Activated T-cell treated with anti-CD3 and anti-CD28 coated beads, Interleukin-2, amount 50 U/mL, for 4 hours (primary cell): ENCODE data around the gene ABCA9. TPM values are rescaled to one million over a fixed set of nuclear protein-coding genes. Genes with fewer than 3 reads are reported as not detected.
"Not testable (repeated sequence)": the region's sequence is repeated elsewhere in the genome, so short reads cannot be mapped to it uniquely, and the experiment has no call there.

ENCODE experiments used
- ATAC-seq, 2 donors: fragments of 200-7000 bp; cut with Tn5 transposase; one replicate each; pipeline ENCODE4 v1.10.0; 2021
- DNase-seq: peaks from one replicate; pipeline ENCODE4 v3.0.0-alpha.2; 2020
- H3K27me3 Mint-ChIP-seq: one replicate; pipeline ENCODE4 v1.8.0; 2021; ENCODE audit warnings: low read depth, mixed read lengths
- H3K36me3 Mint-ChIP-seq: one replicate; pipeline ENCODE4 v1.8.0; 2022; ENCODE audit warnings: mixed read lengths; ENCODE audit not compliant: insufficient read depth
- H3K4me1 Mint-ChIP-seq: one replicate; pipeline ENCODE4 v1.8.0; 2021; ENCODE audit warnings: low read depth, mixed read lengths
- H3K4me3 Mint-ChIP-seq: one replicate; pipeline ENCODE4 v1.8.0; 2021; ENCODE audit warnings: mild to moderate bottlenecking, moderate library complexity, mixed read lengths
- H3K9me3 Mint-ChIP-seq: one replicate; pipeline ENCODE4 v1.8.0; 2021; ENCODE audit warnings: mixed read lengths
- total RNA-seq, 3 donors: library from RNA; stranded (reverse); gene quantifications; one replicate each; pipeline ENCODE4 v1.2.1, GENCODE V29; 2021

ABCA9 gene
- total RNA-seq, 3 donors from 2014 or later = not detected

DNA sequence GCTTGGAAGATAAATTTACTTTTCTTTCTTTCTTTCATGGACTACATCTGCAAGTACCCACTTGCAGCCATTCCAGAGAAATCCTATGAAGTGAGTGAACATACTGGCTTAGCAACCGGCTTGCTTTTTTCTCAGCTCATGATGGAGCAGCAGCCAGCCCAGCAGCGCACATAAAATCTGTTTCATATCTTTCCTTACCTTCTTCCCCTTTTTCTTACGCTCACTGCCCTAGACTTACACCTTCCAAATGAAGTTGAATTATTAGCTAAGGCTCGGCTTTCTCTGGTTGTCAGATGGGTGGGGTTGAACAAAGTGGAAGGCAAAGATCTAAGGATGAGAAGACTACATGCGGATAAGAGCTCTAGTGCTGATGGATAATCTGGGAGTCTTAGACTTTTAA, 91.6 kb downstream of the ABCA9 start:
- H3K9me3 Mint-ChIP-seq = no peaks in the 10 kb centered on the region
- ATAC-seq = no peak
- no peak for DNase-seq
- H3K36me3 Mint-ChIP-seq = no peaks in the 10 kb centered on the region
- H3K27me3 Mint-ChIP-seq = peaks cover 2% of the 10 kb centered on the region
- no peak overlapping the region for H3K4me3 Mint-ChIP-seq
- no peaks in the 10 kb centered on the region for H3K4me1 Mint-ChIP-seq

DNA sequence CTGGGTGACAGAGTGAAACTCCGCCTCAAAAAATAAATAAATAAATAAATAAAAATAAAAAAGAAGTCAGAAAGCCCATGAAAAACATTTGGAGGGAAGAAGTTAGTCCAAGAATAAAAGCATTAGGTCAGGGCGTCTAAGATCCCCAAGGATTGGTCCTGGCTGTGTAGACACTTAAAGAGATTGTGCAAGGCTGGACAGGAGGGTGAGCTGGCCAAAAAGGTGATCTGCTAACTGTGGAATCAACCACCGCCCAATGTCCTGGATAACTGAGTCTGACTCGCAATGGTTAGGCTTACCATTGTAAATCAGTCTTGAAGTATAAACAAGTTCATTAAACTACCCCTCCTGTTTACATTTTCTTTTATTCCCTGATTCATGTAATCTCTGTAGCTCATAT, 96.8 kb downstream of the ABCA9 start:
- no peak for ATAC-seq
- H3K4me1 Mint-ChIP-seq = no peaks in the 10 kb centered on the region
- no peak overlapping the region for H3K4me3 Mint-ChIP-seq
- DNase-seq = no peak
- H3K36me3 Mint-ChIP-seq = no peaks in the 10 kb centered on the region
- no peaks in the 10 kb centered on the region for H3K9me3 Mint-ChIP-seq
- no peaks in the 10 kb centered on the region for H3K27me3 Mint-ChIP-seq

DNA sequence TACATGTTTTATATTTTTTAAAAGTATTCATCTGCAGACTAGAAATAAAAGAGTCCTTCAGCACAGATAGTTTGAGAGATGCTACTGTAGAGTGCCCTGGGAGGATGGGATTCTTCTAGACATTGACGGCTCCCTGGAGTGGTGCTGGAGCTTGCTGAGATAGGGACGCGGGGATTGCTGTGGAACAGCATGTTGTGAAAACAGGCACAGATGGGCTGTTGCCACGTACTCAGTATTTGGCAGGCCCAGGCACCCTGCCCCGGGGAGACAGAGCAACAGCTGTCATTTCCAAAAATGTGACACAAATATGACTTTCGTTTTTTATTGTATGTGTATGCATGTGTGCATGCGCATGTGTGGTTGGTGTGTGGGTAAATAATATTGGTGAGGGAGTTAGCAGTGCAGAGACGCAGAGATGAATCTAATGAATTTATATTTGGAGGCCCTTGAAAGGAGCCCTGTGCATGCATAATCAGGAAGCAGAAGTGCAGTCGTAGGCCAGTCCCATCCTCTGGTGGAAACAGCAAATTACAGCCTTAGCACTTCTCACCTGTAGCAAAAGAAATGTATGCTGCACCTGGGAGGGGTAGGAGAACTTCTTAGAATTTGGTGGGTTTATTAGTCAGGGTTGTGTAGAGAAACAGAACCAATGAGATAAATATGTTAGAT, 99.4 kb downstream of the ABCA9 start:
- H3K4me3 Mint-ChIP-seq = no peak overlapping the region
- H3K36me3 Mint-ChIP-seq = no peaks in the 10 kb centered on the region
- no peaks in the 10 kb centered on the region for H3K9me3 Mint-ChIP-seq
- DNase-seq = no peak
- ATAC-seq = no peak
- no peaks in the 10 kb centered on the region for H3K4me1 Mint-ChIP-seq
- no peaks in the 10 kb centered on the region for H3K27me3 Mint-ChIP-seq

DNA sequence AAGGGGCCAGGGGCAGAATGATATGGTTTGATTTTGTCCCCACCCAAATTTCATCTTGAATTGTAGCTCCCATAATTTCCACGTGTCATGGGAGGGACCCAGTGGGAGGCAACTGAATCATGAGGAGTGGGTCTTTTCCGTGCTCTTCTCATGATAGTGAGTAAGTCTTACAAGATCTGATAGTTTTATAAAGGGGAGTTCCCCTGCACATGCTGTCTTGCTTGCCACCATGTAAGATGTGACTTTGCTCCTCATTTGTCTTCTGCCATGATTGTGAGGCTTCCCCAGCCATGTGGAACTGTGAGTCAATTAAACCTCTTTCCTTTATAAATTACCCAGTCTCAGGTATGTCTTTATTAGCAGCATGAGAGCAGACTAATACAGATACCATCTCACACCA, 101.6 kb downstream of the ABCA9 start:
- DNase-seq, ATAC-seq, H3K27me3 Mint-ChIP-seq, H3K36me3 Mint-ChIP-seq, H3K9me3 Mint-ChIP-seq, H3K4me1 Mint-ChIP-seq, H3K4me3 Mint-ChIP-seq: not testable (repeated sequence)

DNA sequence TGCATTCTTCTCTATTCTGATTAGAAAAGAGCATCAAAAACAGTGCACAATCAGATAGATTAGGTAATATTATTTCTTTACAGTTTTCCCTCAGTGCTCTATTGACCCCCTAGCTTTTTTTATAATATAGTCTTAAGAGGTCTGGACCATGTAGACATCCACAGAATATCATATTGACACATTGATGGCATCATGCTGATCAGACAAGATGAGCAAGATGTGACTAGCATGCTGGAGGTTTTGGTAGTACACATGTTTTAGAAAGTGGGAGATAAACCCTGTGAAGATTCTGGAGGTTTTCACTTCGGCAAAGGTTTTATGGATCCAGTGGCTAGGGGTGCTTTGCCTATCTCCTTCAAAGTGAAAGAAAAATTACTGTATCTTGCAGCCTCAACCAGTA, 102.8 kb downstream of the ABCA9 start:
- H3K27me3 Mint-ChIP-seq = no peaks in the 10 kb centered on the region
- H3K9me3 Mint-ChIP-seq = no peaks in the 10 kb centered on the region
- H3K4me3 Mint-ChIP-seq = no peak overlapping the region
- H3K36me3 Mint-ChIP-seq = no peaks in the 10 kb centered on the region
- DNase-seq (no peak), ATAC-seq (no peak)
- no peaks in the 10 kb centered on the region for H3K4me1 Mint-ChIP-seq

DNA sequence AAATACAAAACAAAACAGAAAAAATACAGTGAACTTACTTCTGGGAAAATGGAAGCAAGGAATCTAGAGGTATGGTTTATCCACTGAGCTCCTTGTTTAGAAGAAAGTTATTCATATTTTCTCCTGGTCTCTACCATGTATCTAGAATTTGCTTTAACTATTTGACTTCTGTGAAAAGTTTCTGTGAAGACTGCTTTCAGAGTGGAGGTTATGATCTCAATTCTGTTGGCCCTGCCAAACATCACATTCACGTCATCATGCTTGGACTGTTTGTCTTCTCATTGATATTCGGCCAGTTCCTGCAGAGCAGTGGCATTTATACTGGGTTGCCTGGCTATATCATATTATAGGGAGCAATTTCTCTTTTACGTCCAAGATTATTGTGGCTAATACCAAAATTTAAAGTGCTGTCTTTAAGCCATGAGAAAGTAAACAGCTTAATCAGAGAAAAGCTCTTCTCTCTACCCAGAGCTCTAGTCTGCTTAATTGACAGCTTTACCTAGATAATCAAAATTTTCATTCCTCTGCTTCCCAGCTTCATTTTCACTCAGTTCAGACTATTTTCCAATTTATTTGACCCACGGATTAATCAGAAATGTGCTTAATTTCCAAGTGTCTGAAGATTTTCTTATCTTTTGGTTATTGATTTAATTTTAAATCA, 105.4 kb downstream of the ABCA9 start, which contains the start of gene ABCA8:
Gene ABCA8, minus strand, starts transcription at position 212 of the 661 bp plus-strand sequence. CDS start 13,358 bp downstream, outside the sequence.
- Mint-ChIP-seq H3K36me3 (no peaks in the 10 kb centered on the region), H3K4me3 (no peak within 1 kb of the TSS), H3K27me3 (no peaks in the 10 kb centered on the region), H3K4me1 (no peaks in the 10 kb centered on the region), H3K9me3 (no peaks in the 10 kb centered on the region)
- ATAC-seq (no peak), DNase-seq (no peak)

DNA sequence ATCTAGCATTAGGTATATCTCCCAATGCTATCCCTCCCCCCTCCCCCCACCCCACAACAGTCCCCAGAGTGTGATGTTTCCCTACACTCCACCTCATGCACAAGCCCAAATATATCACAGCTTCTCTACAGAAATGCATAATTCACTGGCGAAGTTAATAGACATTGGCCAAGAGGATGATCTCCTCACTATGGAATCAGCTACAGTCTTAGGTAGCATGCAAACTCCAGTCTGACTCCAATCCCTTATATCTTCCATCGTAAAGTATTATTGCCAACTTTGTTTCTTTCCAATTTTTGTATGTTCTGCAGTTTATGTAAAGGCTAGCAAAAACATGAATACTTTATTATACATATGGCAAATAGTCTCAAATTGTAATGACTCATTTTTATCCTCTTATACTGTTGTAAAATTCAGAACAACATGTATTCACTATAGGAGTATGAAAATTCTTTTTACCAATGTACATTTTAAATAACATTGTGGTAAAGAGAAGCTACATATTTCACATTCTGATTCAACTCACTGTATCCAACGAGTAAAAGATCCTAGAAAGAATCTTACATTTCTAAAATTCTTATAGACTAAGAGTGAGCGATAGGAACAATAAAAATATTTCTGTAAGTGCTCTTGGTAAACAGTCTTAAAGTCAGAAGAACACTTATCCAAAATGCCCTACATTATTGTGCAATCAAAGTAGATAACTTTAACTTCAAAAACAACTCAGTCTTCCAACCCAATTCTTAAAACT, 106.4 kb downstream of the ABCA9 start:
- Mint-ChIP-seq H3K27me3 (no peaks in the 10 kb centered on the region), H3K9me3 (no peaks in the 10 kb centered on the region), H3K4me3 (no peak overlapping the region)

DNA sequence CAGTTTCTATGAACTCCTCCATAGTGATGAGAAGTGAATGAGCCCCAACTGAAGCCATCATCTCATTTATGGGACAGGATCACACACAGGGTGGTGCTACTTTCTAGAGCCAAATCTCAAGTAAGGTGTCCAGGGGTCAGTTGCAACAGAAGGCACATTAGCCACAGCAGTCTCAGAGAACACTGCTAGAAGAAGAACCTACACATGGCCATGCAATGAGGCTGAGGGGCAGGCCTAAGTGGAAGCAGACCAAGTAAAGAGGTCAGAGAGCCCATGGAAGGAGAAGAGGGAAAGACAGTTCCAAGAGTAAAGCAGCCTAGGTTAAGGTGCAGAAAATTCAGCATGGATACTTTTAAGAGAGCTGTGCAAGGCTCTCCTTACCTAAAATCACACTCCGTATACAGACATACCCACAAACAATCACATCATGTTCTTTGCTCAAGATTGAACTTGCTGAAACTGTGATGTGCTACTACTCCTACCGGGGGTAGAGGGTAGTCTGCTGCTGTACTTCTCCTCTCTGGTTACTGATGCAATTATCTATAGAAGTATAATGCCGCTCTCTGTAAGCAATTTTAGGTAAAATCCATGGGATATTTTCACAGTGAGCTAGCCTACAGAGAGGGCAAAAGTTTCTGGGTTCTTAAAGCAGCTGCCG, 107.3 kb downstream of the ABCA9 start:
- Mint-ChIP-seq H3K27me3 (peaks cover 2% of the 10 kb centered on the region), H3K4me1 (no peaks in the 10 kb centered on the region), H3K9me3 (no peaks in the 10 kb centered on the region), H3K4me3 (no peak overlapping the region), H3K36me3 (no peaks in the 10 kb centered on the region)
- no peak for ATAC-seq
- DNase-seq = no peak

More for the DNA sequence above, 106.4 kb downstream of the ABCA9 start:
- no peaks in the 10 kb centered on the region for H3K36me3 Mint-ChIP-seq
- no peaks in the 10 kb centered on the region for H3K4me1 Mint-ChIP-seq
- ATAC-seq = no peak
- DNase-seq = no peak

DNA sequence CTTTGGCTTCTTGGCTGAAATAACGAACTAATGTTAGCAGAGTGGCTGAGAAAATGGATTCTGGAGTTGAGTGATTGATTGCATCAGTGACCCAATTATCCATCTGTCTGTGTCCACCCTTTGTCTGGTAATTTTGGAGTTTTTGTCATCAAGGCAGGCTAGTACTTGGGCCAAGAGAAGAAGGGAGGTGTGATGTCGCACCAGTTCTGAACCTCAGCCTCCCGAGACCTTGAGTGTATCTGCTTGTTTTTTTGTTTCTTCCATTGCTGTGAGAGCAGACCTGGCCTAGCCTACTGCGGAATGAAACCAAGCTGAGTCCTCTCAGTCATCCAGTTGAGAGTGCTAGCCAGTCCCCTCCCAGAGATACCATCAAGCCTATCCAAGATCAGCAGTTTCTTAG, 110.0 kb downstream of the ABCA9 start:
- Mint-ChIP-seq H3K27me3 (peaks cover 2% of the 10 kb centered on the region), H3K4me1 (no peaks in the 10 kb centered on the region), H3K4me3 (no peak overlapping the region), H3K36me3 (no peaks in the 10 kb centered on the region), H3K9me3 (no peaks in the 10 kb centered on the region)
- no peak for DNase-seq
- no peak for ATAC-seq

DNA sequence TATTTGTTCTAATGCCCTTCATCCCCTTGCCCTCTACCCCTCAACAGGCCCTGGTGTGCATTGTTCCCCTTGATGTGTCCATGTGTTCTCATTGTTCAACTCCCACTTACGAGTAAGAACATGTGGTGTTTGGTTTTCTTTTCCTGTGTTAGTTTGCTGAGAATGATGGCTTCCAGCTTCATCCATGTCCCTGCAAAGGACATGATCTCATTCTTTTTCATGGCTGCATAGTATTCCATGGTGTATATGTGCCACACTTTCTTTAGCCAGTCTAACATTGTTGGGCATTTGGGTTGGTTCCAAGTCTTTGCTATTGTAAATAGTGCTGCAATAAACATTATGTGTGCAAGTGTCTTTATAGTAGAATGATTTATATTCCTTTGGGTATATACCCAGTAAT, 112.9 kb downstream of the ABCA9 start:
- H3K4me1 Mint-ChIP-seq, H3K9me3 Mint-ChIP-seq, H3K27me3 Mint-ChIP-seq, ATAC-seq, DNase-seq, H3K4me3 Mint-ChIP-seq, H3K36me3 Mint-ChIP-seq: not testable (repeated sequence)

DNA sequence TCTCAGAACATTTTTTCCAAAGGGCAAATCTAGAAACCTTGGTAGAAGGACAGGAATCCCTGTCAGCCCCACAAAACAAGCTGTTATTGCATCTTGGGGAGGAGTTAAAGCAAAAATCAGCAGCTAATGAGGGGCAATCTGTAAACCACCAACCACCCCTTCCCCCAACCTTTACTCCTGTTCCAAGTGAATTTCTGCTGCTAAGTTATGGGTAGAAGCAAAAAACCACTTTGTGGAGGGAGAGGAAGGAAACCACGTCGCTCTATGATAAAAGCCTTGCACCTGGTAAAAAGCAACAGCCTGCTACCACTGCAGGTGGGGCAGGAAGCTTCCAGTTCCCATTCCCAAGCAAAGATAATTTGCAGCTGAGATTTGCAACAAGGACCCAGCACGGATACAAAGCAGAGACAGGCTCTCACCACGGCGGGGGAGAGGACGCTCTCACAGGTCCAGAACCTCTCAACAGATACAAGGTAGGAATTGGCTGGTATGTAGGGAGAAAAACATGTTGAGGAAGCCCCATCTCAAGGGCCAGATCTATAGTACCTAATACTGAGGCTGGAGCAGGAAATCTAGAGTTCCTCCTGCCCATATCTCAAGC, 116.2 kb downstream of the ABCA9 start:
- Mint-ChIP-seq H3K9me3 (no peaks in the 10 kb centered on the region), H3K4me3 (no peak overlapping the region), H3K36me3 (no peaks in the 10 kb centered on the region), H3K27me3 (peaks cover 2% of the 10 kb centered on the region), H3K4me1 (no peaks in the 10 kb centered on the region)
- ATAC-seq = no peak
- DNase-seq = no peak

DNA sequence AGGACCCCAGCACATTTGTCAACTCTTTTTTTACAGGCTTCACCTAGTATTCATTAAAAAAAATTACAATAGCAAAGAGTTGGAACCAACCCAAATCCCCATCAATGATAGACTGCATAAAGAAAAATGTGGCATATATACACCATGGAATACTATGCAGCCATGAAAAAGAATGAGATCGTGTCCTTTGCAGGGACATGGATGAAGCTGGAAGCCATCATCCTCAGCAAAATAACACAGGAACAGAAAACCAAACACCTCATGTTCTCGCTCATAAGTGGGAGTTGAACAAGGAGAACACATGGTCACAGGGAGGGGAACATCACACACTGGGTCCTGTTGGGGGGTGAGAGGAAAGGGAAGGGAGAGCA, 116.9 kb downstream of the ABCA9 start:
- not testable (repeated sequence) for H3K4me3 Mint-ChIP-seq, ATAC-seq, H3K9me3 Mint-ChIP-seq, DNase-seq, H3K4me1 Mint-ChIP-seq, H3K36me3 Mint-ChIP-seq, H3K27me3 Mint-ChIP-seq

DNA sequence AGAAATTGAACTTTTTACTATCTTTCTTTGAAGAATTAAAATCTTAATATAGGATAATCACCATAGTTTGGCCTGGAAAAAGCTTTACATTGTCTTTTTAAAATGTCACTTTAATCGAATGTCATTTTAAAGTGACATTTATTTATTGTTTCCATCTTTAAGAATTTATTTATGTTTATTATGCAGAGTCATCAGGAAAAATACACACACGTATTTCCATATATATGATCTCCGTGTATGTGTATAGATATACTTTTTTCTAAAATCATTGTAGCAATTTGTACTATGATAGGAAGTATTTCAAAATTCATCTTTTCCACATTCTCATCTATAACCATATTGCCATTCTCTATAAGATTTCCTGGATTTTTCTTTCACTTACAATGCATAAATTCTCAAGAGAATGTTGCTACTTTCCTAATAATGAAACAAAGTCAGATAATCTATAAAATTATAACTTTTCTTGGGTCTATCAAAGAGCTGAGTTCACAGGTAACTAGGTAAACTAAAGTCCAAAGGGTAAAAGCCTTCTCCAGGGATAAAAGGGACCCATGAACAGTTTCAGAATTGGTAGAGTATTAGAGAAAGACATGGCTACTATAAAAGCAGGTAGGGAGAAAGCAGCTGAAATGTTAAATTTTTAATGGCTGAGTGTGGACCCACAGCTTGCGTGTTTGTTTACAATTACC, 117.5 kb downstream of the ABCA9 start:
- Mint-ChIP-seq H3K4me3 (no peak overlapping the region), H3K9me3 (no peaks in the 10 kb centered on the region), H3K27me3 (no peaks in the 10 kb centered on the region), H3K36me3 (no peaks in the 10 kb centered on the region), H3K4me1 (no peaks in the 10 kb centered on the region)
- DNase-seq (no peak), ATAC-seq (no peak)

DNA sequence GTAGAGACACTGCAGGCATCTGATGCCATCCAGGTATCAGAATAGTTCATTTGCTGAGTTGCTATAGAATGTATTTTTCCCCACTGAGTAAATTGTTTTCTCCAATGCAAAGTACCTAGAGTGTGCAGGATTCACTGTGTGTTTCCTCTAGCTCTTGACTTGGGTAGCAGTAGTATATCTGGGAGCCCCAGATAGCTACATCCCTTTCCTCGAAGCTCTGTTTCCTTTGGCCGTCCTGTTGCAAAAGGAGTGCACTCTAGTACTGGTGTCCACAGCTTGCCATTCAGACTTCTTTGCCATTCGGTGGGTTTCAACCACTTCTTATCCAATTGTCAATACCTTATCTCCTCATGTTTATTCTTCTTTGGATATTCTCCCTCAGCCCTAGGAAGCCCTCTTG, 118.3 kb downstream of the ABCA9 start:
- Mint-ChIP-seq H3K36me3 (no peaks in the 10 kb centered on the region), H3K4me3 (no peak overlapping the region), H3K27me3 (peaks cover 5% of the 10 kb centered on the region), H3K4me1 (no peaks in the 10 kb centered on the region), H3K9me3 (no peaks in the 10 kb centered on the region)
- ATAC-seq (no peak), DNase-seq (no peak)
